Duodenal mucosa (tissue), 2 donors: ENCODE data around the gene TACO1.

Experiments used
- H3K27ac ChIP-seq: one replicate; pipeline ENCODE4 v1.7.0; 2013; ENCODE audit warnings: low read depth, low read length
- H3K27me3 ChIP-seq, 2 donors: one replicate each; pipeline ENCODE4 v1.7.0; 2013; ENCODE audit warnings: low read length in 2 of 2, control low read depth in 1 of 2; ENCODE audit not compliant: insufficient read depth in 2 of 2, control insufficient read depth in 1 of 2
- H3K36me3 ChIP-seq, 2 donors: one replicate each; pipeline ENCODE4 v1.7.0; 2013; ENCODE audit warnings: low read length in 2 of 2, control low read depth in 1 of 2; ENCODE audit not compliant: insufficient read depth in 2 of 2, control insufficient read depth in 1 of 2
- H3K4me1 ChIP-seq, 2 donors: one replicate each; pipeline ENCODE4 v1.7.0; 2013; ENCODE audit warnings: low read length in 2 of 2, control low read depth in 1 of 2; ENCODE audit not compliant: insufficient read depth in 2 of 2, control insufficient read depth in 1 of 2
- H3K4me3 ChIP-seq, 2 donors: one replicate each; pipeline ENCODE4 v1.7.0; 2013; ENCODE audit warnings: low read length in 2 of 2, low read depth in 1 of 2
- H3K9ac ChIP-seq, 2 donors: one replicate each; pipeline ENCODE4 v1.7.0; 2013; ENCODE audit warnings: low read length in 2 of 2, low read depth in 1 of 2
- H3K9me3 ChIP-seq, 2 donors: one replicate each; pipeline ENCODE4 v1.7.0; 2013; ENCODE audit warnings: low read length in 2 of 2, control low read depth in 1 of 2; ENCODE audit not compliant: control insufficient read depth in 1 of 2

Gene TACO1

GRCh38 chr17:63635290-63635689 is 34.6 kb downstream of the TACO1 start:
- Histone ChIP-seq H3K4me1 (peaks cover 0 to 10% of the 10 kb centered on the region in 2 donors), H3K27me3 (no peaks in the 10 kb centered on the region), H3K4me3 (no peak overlapping the region), H3K9me3 (no peaks in the 10 kb centered on the region), H3K9ac (no peak overlapping the region), H3K27ac (no peak overlapping the region), H3K36me3 (peaks cover 24 to 44% of the 10 kb centered on the region in 2 donors)

GRCh38 chr17:63635787-63636186 is 35.1 kb downstream of the TACO1 start:
- H3K9me3 ChIP-seq, result no peaks in the 10 kb centered on the region
- no peak overlapping the region for H3K4me3 ChIP-seq
- H3K4me1 ChIP-seq, result peaks cover 0 to 10% of the 10 kb centered on the region in 2 donors
- no peaks in the 10 kb centered on the region for H3K27me3 ChIP-seq
- H3K9ac ChIP-seq, result no peak overlapping the region
- H3K36me3 ChIP-seq, result peaks cover 24 to 44% of the 10 kb centered on the region in 2 donors
- no peak overlapping the region for H3K27ac ChIP-seq

DNA sequence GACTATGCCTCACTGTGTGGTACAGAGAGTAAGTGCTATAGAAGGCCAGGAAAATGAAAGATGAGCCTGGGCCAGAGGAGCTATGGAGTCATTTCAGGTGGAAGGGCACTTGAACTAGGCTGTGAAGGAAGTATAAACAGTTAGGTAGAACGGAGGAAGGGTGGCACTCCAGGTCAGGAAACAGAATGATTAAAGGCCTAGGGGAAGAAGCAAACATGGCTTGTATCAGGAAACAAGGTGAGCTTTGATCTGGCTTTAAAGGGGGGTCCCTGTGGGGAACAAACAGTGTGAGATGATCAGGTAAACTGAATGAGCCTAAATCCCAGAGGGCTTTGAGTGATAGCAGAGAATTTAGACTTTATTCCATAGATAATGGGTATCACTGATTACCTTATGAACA is 38.4 kb downstream of the TACO1 start:
- Histone ChIP-seq H3K4me3 (no peak overlapping the region), H3K9me3 (no peaks in the 10 kb centered on the region), H3K27me3 (no peaks in the 10 kb centered on the region), H3K9ac (no peak overlapping the region), H3K27ac (no peak overlapping the region), H3K4me1 (no peaks in the 10 kb centered on the region), H3K36me3 (peaks cover 18 to 28% of the 10 kb centered on the region in 2 donors)

GRCh38 chr17:63640038-63640437 is 39.3 kb downstream of the TACO1 start:
- Histone ChIP-seq H3K9me3 (no peaks in the 10 kb centered on the region), H3K36me3 (peaks cover 15 to 20% of the 10 kb centered on the region in 2 donors), H3K9ac (no peak overlapping the region), H3K4me1 (no peaks in the 10 kb centered on the region), H3K4me3 (no peak overlapping the region), H3K27ac (no peak overlapping the region), H3K27me3 (no peaks in the 10 kb centered on the region)

- H3K4me3 ChIP-seq, result no peak overlapping the region
- no peak overlapping the region for H3K9ac ChIP-seq
- no peak overlapping the region for H3K27ac ChIP-seq
- H3K27me3 ChIP-seq, result no peaks in the 10 kb centered on the region
- H3K4me1 ChIP-seq, result peaks cover 0 to 3% of the 10 kb centered on the region in 2 donors
- peaks cover 13 to 20% of the 10 kb centered on the region in 2 donors for H3K36me3 ChIP-seq
- no peaks in the 10 kb centered on the region for H3K9me3 ChIP-seq
Measured at GRCh38 chr17:63641692-63642448, 41.2 kb downstream of the TACO1 start.

DNA sequence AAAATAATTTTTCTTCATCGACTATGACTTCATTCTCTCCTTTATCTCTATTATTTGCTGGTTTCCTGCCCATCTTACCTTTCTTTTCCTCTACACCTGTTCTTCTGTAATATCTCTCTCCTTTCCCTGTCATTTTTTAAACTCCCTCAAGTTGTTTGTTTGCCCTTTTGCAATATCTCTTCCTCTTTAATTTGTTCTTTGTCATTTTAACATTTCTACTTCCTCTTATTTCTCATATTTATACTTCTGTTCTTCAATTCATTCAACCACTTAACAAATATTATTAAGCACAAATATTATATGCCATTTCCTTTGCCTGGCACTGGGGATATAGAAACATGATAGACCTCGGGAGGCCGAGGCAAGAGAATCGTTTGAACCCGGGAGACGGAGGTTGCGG is 44.2 kb downstream of the TACO1 start:
- peaks cover 0 to 3% of the 10 kb centered on the region in 2 donors for H3K4me1 ChIP-seq
- no peaks in the 10 kb centered on the region for H3K9me3 ChIP-seq
- no peaks in the 10 kb centered on the region for H3K27me3 ChIP-seq
- H3K9ac ChIP-seq, result no peak overlapping the region
- H3K27ac ChIP-seq, result no peak overlapping the region
- peaks cover 11 to 21% of the 10 kb centered on the region in 2 donors for H3K36me3 ChIP-seq
- H3K4me3 ChIP-seq, result no peak overlapping the region

- no peaks in the 10 kb centered on the region for H3K9me3 ChIP-seq
- no peak overlapping the region for H3K27ac ChIP-seq
- peaks cover 11 to 21% of the 10 kb centered on the region in 2 donors for H3K36me3 ChIP-seq
- H3K27me3 ChIP-seq, result no peaks in the 10 kb centered on the region
- no peak overlapping the region for H3K9ac ChIP-seq
- H3K4me1 ChIP-seq, result peaks cover 0 to 3% of the 10 kb centered on the region in 2 donors
- H3K4me3 ChIP-seq, result no peak overlapping the region
Measured at GRCh38 chr17:63645775-63646487, 45.2 kb downstream of the TACO1 start.

- no peak overlapping the region for H3K9ac ChIP-seq
- no peaks in the 10 kb centered on the region for H3K9me3 ChIP-seq
- no peaks in the 10 kb centered on the region for H3K27me3 ChIP-seq
- H3K4me1 ChIP-seq, result peaks cover 0 to 3% of the 10 kb centered on the region in 2 donors
- H3K27ac ChIP-seq, result no peak overlapping the region
- no peak overlapping the region for H3K4me3 ChIP-seq
- peaks cover 11 to 21% of the 10 kb centered on the region in 2 donors for H3K36me3 ChIP-seq
Measured at GRCh38 chr17:63646488-63646806, 45.8 kb downstream of the TACO1 start.

DNA sequence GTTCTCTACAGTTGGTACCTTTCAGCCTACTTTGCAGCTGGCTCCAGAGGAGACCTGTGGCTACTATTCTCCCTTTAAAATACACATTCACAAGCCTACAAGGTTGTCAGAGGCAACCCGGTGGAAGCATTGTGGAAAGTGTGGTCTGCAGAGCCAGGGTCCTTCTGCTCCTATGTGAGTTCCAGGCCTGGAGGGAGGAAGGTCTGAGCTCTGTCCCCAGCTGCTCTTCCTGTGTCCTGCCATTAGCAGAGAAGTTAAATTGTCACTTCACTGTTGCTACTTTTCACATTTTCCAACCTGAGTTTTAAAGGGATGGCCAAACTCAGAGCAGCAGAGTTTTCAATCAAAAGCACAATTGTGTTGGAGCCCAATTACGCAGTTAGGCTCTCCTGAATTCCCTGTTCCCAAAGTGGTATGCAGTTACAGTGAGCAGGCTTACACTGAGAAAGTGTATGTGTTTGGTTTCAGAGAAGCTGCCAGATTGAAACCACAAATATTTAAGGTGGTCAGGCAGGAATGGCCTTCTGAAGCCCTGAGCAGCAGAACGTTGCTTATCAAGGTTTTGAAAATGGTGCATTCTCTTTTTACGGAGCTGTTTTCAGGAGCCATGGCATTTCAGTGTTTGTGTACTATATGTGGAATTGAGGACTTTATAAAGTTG is 46.5 kb downstream of the TACO1 start:
- H3K4me3 ChIP-seq, result no peak overlapping the region
- peaks cover 11 to 21% of the 10 kb centered on the region in 2 donors for H3K36me3 ChIP-seq
- no peak overlapping the region for H3K9ac ChIP-seq
- H3K9me3 ChIP-seq, result no peaks in the 10 kb centered on the region
- H3K27me3 ChIP-seq, result no peaks in the 10 kb centered on the region
- H3K27ac ChIP-seq, result no peak overlapping the region
- peaks cover 0 to 3% of the 10 kb centered on the region in 2 donors for H3K4me1 ChIP-seq

DNA sequence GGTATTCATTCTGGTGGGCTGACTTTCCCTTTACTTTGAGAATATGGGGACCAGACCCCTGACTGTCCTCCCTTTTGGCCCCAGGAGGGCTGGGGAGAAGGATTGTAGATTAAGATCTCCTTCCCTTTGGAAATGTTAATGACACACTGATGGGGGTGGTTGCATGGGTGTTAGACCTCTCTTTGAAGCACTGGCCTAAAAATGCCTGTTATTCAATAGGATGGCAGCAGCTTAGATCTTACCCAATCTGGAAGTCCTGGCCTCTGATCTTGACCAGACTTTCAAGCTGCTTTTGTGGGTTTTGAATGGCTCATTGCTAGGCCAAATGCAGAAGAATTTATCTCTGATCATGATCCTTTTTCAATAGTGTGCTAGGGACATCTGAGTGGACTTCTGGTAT is 47.2 kb downstream of the TACO1 start:
- no peak overlapping the region for H3K27ac ChIP-seq
- no peak overlapping the region for H3K4me3 ChIP-seq
- no peaks in the 10 kb centered on the region for H3K27me3 ChIP-seq
- H3K4me1 ChIP-seq, result peaks cover 0 to 3% of the 10 kb centered on the region in 2 donors
- no peaks in the 10 kb centered on the region for H3K9me3 ChIP-seq
- no peak overlapping the region for H3K9ac ChIP-seq
- H3K36me3 ChIP-seq, result peaks cover 15 to 27% of the 10 kb centered on the region in 2 donors
